Karpas-422 (cell line): ENCODE measurements around the gene RNF5. TPM values are rescaled to one million over a fixed set of nuclear protein-coding genes. Genes with fewer than 3 reads are reported as not detected.

Source experiments
- DNase-seq: peaks from one replicate; pipeline ENCODE4 v3.0.0-alpha.2; 2015
- H2AFZ ChIP-seq: fragments of 200-600 bp; sonication (generic); 2 replicates; pipeline ENCODE4 v1.6.1; 2014; ENCODE audit warnings: antibody characterized with exemption, low read length, mixed read lengths
- H3K27ac ChIP-seq: fragments of 200-600 bp; sonication (generic); 2 replicates; pipeline ENCODE4 v1.5.1; 2014; ENCODE audit warnings: mild to moderate bottlenecking, low read length, moderate library complexity
- H3K27me3 ChIP-seq: fragments of 200-600 bp; sonication (generic); 2 replicates; pipeline ENCODE4 v1.6.1; 2014; ENCODE audit warnings: low read length, mixed read lengths
- H3K36me3 ChIP-seq: fragments of 200-600 bp; sonication (generic); 2 replicates; pipeline ENCODE4 v1.6.1; 2014; ENCODE audit warnings: low read length, mixed read lengths; ENCODE audit not compliant: insufficient read depth
- H3K4me1 ChIP-seq: fragments of 200-600 bp; sonication (generic); 2 replicates; pipeline ENCODE4 v1.6.1; 2014; ENCODE audit warnings: mild to moderate bottlenecking, low read length, mixed read lengths
- H3K4me2 ChIP-seq: fragments of 200-600 bp; sonication (generic); 2 replicates; pipeline ENCODE4 v1.6.1; 2014; ENCODE audit warnings: low read length, low read depth, mild to moderate bottlenecking; ENCODE audit not compliant: poor library complexity, severe bottlenecking
- H3K4me3 ChIP-seq: fragments of 200-600 bp; sonication (generic); 2 replicates; pipeline ENCODE4 v1.5.1; 2014; ENCODE audit warnings: mild to moderate bottlenecking, antibody characterized with exemption, low read length, mixed read lengths
- H3K79me2 ChIP-seq: fragments of 200-600 bp; sonication (generic); 2 replicates; pipeline ENCODE4 v1.6.1; 2014; ENCODE audit warnings: mild to moderate bottlenecking, low read length, mixed read lengths
- H3K9ac ChIP-seq: fragments of 200-600 bp; sonication (generic); 2 replicates; pipeline ENCODE4 v1.6.0; 2014; ENCODE audit warnings: low read length
- H3K9me2 ChIP-seq: fragments of 200-600 bp; sonication (generic), shearing (Covaris generic); replicated peaks from 2 replicates; pipeline ENCODE4 v1.6.0; 2014; ENCODE audit warnings: mild to moderate bottlenecking, low read length, moderate library complexity; ENCODE audit not compliant: insufficient read depth
- H3K9me3 ChIP-seq: fragments of 300-700, 200-600 bp; sonication (generic); 2 replicates; pipeline ENCODE4 v1.6.1; 2014; ENCODE audit warnings: low read length, mixed read lengths
- H4K20me1 ChIP-seq: fragments of 200-600 bp; sonication (generic); 2 replicates; pipeline ENCODE4 v1.6.1; 2014; ENCODE audit warnings: mild to moderate bottlenecking, antibody characterized with exemption, low read length, low read depth; ENCODE audit not compliant: insufficient read depth
- total RNA-seq: library from RNA; depleted of rRNA; stranded (reverse); fragments of >200 nt; shearing (Covaris generic); gene quantifications from 2 replicates; pipeline ENCODE4 v1.2.3, GENCODE V29; 2014; ENCODE audit warnings: low replicate concordance

RNF5 gene
- total RNA-seq, 1 experiment from 2014 or later, result 73.5 TPM

DNA sequence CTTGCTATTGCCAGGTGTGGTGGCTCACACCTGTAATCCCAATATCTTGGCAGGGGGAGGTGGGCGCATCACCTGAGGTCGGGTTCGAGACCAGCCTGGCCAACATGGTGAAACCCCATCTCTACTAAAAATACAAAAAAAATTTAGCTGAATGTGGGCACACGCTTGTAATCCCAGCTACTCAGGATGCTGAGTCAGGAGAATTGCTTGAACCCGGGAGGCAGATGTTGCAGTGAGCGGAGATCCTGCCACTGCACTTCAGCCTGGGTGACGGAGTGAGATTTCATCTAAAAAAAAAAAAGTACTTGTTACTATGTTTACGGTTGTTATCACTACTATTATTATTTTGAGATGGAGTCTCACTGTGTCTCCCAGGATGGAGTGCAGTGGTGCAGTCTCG, 21.3 kb upstream of the RNF5 start:
- Histone ChIP-seq H3K9me2 (no peaks in the 10 kb centered on the region), H3K4me3 (no peak overlapping the region), H3K4me1 (peaks cover 29% of the 10 kb centered on the region), H3K79me2 (peaks cover 10% of the 10 kb centered on the region; the same call in 1 of the 2 replicates), H3K36me3 (peaks cover 9% of the 10 kb centered on the region; the same call in 1 of the 2 replicates), H3K9me3 (no peaks in the 10 kb centered on the region), H4K20me1 (no peaks in the 10 kb centered on the region), H3K4me2 (no peak overlapping the region), H3K27me3 (no peaks in the 10 kb centered on the region), H3K9ac (no peak overlapping the region), H3K27ac (no peak overlapping the region), H2AFZ (no peak overlapping the region)
- DNase-seq, result no peak

DNA sequence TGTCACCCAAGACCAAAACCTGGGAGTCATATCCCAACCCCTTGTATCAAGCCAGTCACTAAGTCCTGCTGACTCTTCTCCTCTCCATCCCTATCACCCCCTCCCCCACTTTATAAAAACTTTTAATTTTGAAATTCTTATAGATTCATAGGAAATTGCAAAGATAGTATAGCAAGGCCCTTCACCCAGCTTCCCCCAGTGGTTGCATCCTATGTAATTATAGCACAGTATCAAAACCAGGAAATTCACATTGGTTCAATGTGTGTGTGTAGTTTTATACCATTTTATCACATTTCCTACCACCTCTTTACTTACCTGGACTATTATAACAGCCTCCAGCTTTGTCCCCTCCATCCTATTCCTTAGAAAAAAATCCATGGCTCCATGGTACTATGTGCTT, 20.2 kb upstream of the RNF5 start:
- H3K9ac ChIP-seq, result no peak overlapping the region

DNA sequence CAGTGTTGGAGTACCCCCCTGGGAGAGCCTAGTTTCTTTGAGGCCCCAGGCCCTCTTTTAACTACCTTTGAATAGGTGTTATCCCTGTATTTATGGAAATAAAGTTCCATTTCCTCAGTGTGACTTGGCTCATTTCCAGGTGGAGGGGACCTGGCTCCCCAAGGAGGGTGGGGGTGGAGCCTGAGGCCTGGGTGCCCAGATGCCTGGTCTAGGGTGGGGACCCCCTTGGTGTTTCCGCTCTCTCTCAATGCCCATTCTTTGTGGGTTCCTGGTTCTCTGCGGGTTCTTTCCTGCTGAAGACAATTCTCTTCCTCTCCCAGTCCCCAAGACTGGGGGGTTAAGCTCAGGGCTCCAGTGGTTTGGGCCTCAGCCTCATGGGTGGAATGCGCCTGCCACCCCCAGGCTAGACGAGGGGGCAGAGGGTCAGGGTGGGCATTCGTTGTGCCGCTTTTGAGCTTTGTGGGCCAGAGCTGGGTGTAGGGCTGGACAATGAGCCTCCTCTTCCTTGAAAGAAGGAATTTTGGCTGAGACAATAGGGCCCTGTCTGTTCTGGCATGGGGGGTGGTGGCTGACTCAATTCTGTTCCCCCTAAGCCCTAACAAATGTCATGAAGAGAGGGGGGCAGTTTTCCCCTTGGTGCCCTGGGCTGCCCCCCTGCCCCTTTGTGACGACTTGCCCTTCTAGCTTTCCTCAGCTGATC, 14.5 kb upstream of the RNF5 start:
- no peak overlapping the region for H3K27ac ChIP-seq
- H3K79me2 ChIP-seq, result no peaks in the 10 kb centered on the region
- no peak overlapping the region for H3K4me2 ChIP-seq
- no peaks in the 10 kb centered on the region for H3K27me3 ChIP-seq
- peaks cover 10% of the 10 kb centered on the region for H3K4me1 ChIP-seq
- DNase-seq, result no peak
- H3K9me3 ChIP-seq, result no peaks in the 10 kb centered on the region
- peaks cover 4% of the 10 kb centered on the region; the same call in 1 of the 2 replicates for H3K36me3 ChIP-seq
- H4K20me1 ChIP-seq, result no peaks in the 10 kb centered on the region
- no peak overlapping the region for H3K4me3 ChIP-seq
- H3K9me2 ChIP-seq, result no peaks in the 10 kb centered on the region
- no peak overlapping the region for H3K9ac ChIP-seq
- no peak overlapping the region for H2AFZ ChIP-seq

More for the DNA sequence above, 20.2 kb upstream of the RNF5 start:
- peaks cover 25% of the 10 kb centered on the region for H3K4me1 ChIP-seq
- H3K79me2 ChIP-seq, result peaks cover 10% of the 10 kb centered on the region; the same call in 1 of the 2 replicates
- no peak for DNase-seq
- H3K9me2 ChIP-seq, result no peaks in the 10 kb centered on the region
- H3K9me3 ChIP-seq, result no peaks in the 10 kb centered on the region
- no peaks in the 10 kb centered on the region for H3K27me3 ChIP-seq
- H2AFZ ChIP-seq, result no peak overlapping the region
- no peak overlapping the region for H3K27ac ChIP-seq
- no peaks in the 10 kb centered on the region for H4K20me1 ChIP-seq
- no peak overlapping the region for H3K4me2 ChIP-seq
- H3K36me3 ChIP-seq, result peaks cover 9% of the 10 kb centered on the region; the same call in 1 of the 2 replicates
- H3K4me3 ChIP-seq, result no peak overlapping the region

DNA sequence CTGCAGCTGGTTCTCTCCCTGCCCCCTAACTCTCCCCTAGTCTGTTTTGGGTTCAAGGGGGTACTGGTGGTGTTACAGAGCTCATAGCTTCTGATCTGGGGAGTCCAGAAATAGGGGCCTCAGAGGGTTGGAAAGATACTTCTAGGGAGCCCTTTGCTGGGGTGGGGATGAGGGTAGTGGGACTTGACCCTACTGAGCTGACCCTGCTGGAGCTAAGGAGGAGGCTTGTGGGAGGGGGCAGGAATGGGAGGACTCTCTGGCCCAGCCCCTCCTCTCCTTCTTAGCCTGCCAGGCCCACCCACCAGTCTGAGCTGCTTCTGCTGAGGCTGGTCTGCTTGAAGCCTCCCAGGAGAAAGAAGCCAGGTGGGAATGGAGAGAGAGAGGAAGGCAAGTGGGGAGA, 13.9 kb upstream of the RNF5 start, which contains the start of gene EGFL8:
TSS of gene EGFL8 (plus strand) at position 301 of the 400 bp plus-strand sequence. CDS start 1,571 bp downstream, outside the sequence.
- Histone ChIP-seq H3K27me3 (no peaks in the 10 kb centered on the region), H3K27ac (no peak within 1 kb of the TSS), H3K9me3 (no peaks in the 10 kb centered on the region), H3K9ac (no peak within 1 kb of the TSS), H3K79me2 (no peaks in the 10 kb centered on the region), H3K4me2 (no peak within 1 kb of the TSS), H3K9me2 (no peaks in the 10 kb centered on the region), H4K20me1 (no peaks in the 10 kb centered on the region), H3K4me1 (peaks cover 12% of the 10 kb centered on the region), H2AFZ (no peak within 1 kb of the TSS), H3K4me3 (no peak within 1 kb of the TSS), H3K36me3 (peaks cover 7% of the 10 kb centered on the region; the same call in 1 of the 2 replicates)
- DNase-seq, result no peak

DNA sequence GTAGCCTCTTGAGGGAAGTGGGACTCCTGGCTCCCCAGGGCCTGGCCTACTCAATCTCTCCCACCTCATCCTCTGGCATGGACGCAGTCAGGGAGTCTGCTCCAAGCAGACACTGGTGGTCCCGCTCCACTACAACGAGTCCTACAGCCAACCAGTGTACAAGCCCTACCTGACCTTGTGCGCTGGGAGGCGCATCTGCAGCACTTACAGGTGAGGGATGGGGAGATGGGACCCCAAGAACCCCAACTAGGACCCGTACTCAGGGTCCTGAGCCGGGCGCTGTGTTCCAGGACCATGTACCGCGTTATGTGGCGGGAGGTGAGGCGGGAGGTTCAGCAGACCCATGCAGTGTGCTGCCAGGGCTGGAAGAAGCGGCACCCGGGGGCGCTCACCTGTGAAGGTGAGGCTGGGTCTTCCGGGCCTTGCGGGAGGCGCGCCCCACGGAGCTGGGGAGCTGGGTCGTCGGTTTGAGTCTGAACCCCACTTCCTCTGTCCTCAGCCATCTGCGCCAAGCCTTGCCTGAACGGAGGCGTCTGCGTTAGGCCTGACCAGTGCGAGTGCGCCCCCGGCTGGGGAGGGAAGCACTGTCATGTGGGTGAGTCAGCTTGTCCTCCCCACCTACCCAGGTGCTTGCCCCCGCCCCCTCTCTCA, 11.7 kb upstream of the RNF5 start:
- no peaks in the 10 kb centered on the region for H3K79me2 ChIP-seq
- H3K27ac ChIP-seq, result no peak overlapping the region
- peaks cover 7% of the 10 kb centered on the region; the same call in 1 of the 2 replicates for H3K36me3 ChIP-seq
- DNase-seq, result peak; percentile 47
- H3K4me3 ChIP-seq, result no peak overlapping the region
- H2AFZ ChIP-seq, result no peak overlapping the region
- H4K20me1 ChIP-seq, result no peaks in the 10 kb centered on the region
- no peaks in the 10 kb centered on the region for H3K9me2 ChIP-seq
- H3K9ac ChIP-seq, result no peak overlapping the region
- H3K9me3 ChIP-seq, result no peaks in the 10 kb centered on the region
- H3K27me3 ChIP-seq, result no peaks in the 10 kb centered on the region
- H3K4me1 ChIP-seq, result peaks cover 12% of the 10 kb centered on the region
- H3K4me2 ChIP-seq, result no peak overlapping the region

DNA sequence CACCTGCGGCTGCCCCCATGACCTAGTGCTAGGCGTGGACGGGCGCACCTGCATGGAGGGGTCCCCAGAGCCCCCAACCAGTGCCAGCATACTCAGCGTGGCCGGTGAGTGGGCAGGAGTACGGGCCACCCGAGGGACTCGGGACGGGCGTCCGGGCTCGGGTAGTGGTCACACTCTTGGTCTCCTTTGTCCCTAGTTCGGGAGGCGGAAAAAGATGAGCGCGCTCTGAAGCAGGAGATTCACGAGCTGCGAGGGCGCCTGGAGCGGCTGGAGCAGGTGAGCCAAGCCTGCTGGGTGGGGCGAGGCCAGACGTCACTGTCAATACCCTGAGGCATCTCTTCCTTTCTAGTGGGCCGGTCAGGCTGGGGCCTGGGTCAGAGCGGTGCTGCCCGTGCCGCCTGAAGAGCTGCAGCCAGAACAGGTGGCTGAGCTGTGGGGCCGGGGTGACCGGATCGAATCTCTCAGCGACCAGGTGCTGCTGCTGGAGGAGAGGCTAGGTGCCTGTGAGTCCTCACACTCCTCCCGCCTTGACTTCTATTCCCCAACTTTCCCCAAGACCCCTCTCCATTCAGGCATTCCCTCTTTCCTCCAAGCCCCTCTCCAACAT, 10.9 kb upstream of the RNF5 start:
- Histone ChIP-seq H3K27me3 (no peaks in the 10 kb centered on the region), H3K4me2 (no peak overlapping the region), H3K4me3 (no peak overlapping the region), H2AFZ (no peak overlapping the region), H3K27ac (no peak overlapping the region), H3K9ac (no peak overlapping the region), H3K9me2 (no peaks in the 10 kb centered on the region), H3K36me3 (peaks cover 7% of the 10 kb centered on the region; the same call in 1 of the 2 replicates), H3K4me1 (peaks cover 12% of the 10 kb centered on the region), H4K20me1 (no peaks in the 10 kb centered on the region), H3K79me2 (peaks cover 3% of the 10 kb centered on the region; the same call in 1 of the 2 replicates), H3K9me3 (no peaks in the 10 kb centered on the region)
- DNase-seq, result no peak

DNA sequence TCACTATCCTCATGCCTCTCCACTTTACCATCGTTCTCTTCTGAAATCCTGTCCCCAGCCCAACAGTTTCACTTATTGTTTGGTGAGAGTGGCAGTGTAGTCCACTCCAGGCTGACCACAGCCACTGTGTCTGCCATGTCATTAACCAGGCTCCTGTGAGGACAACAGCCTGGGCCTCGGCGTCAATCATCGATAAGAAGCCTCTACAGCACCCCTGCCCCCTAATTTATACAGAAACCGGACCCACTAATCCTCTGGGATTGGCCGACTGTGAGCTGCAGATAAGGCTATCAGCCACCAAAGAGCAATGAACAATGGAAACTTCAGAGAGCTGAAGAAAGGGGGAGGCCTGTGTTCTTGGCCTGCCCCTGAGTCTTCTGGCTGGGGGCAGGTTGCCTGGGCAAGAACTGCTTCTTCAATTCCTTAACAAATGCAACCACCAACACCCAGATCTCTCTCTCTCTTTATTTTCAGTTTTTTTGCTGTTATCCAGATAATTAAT, 10.4 kb upstream of the RNF5 start:
- Histone ChIP-seq H3K4me3 (no peak overlapping the region), H3K27ac (peak overlapping the region; percentile 39), H3K4me1 (peaks cover 12% of the 10 kb centered on the region), H3K36me3 (peaks cover 7% of the 10 kb centered on the region; the same call in 1 of the 2 replicates), H3K79me2 (peaks cover 9% of the 10 kb centered on the region; the same call in 1 of the 2 replicates), H3K27me3 (no peaks in the 10 kb centered on the region), H3K9me2 (no peaks in the 10 kb centered on the region), H3K9ac (no peak overlapping the region), H3K4me2 (no peak overlapping the region), H2AFZ (no peak overlapping the region), H3K9me3 (no peaks in the 10 kb centered on the region), H4K20me1 (no peaks in the 10 kb centered on the region)
- DNase-seq, result no peak

DNA sequence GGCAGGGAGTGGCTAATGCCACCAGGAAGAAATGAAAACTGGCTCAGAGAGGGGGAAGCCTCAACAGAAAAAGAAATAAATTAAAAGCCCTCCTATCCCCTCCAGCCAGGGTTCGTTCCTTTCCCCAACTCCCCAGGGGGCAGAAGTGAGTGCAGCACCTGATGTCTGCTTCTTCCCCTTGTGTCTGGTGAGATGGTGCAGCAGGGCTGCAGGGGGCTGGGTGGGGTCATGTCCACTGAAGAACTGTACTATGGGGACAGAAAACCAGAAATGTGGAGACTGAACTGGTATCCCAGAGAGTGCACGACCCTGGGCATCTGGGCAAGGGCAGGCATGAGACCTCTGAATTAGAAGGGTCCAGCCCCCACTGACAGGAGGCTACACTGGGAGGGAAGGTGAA, 9.9 kb upstream of the RNF5 start:
- Histone ChIP-seq H3K79me2 (peaks cover 14% of the 10 kb centered on the region), H3K36me3 (peaks cover 7% of the 10 kb centered on the region; the same call in 1 of the 2 replicates), H3K9ac (peak overlapping the region; percentile 16; the same call in 1 of the 2 replicates), H3K4me3 (no peak overlapping the region), H3K27me3 (no peaks in the 10 kb centered on the region), H3K4me1 (peaks cover 14% of the 10 kb centered on the region), H2AFZ (no peak overlapping the region), H3K27ac (peak overlapping the region; percentile 39), H3K9me2 (no peaks in the 10 kb centered on the region), H3K4me2 (no peak overlapping the region), H4K20me1 (no peaks in the 10 kb centered on the region), H3K9me3 (no peaks in the 10 kb centered on the region)
- DNase-seq, result peak; percentile 62
